Prostate gland (tissue), 2 donors: ENCODE data around the gene PCNT.

ENCODE experiments used
- POLR2A ChIP-seq: fragments of 450-650 bp; IDR thresholded peaks from one replicate; pipeline ENCODE4 v1.6.1; 2016; ENCODE audit warnings: antibody characterized with exemption, mild to moderate bottlenecking
- POLR2AphosphoS5 ChIP-seq: sonication (generic); formaldehyde crosslinking; IDR thresholded peaks from one replicate; pipeline ENCODE4 v1.6.1; 2017; ENCODE audit warnings: antibody characterized with exemption
- TF ChIP-seq, protein P1 (sequence below), 4 experiments: fragments of 200-600 bp in 2 of 4; fragments of 450-650 bp in 2 of 4; sonication (generic) in 2 of 4; IDR thresholded peaks; 1 replicate in 3 of 4; 2 replicates in 1 of 4; pipeline ENCODE4 v1.5.1; 2016 to 2019; ENCODE audit warnings: antibody characterized with exemption in 4 of 4, mild to moderate bottlenecking in 2 of 4, moderate library complexity in 2 of 4

DNA sequence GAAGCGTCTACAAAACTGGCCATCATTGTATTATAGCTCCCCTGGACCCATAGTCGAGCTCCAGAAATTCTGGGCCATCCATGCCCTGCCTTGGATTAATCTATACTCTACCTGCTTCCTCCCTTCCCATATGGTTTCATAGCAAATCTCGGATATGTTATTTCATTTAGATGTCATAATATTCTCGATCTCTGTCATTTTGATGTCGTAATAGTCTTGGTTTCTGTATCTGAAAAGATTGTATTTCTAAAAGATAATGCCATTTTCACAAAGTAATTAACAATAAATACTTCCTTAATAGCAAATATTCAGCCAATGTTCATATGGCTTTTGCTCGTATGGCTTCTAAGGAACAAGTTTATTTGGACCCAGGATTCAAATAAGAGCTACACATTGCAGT, 169.9 kb downstream of the PCNT start:
- TF ChIP-seq, protein P1, sequence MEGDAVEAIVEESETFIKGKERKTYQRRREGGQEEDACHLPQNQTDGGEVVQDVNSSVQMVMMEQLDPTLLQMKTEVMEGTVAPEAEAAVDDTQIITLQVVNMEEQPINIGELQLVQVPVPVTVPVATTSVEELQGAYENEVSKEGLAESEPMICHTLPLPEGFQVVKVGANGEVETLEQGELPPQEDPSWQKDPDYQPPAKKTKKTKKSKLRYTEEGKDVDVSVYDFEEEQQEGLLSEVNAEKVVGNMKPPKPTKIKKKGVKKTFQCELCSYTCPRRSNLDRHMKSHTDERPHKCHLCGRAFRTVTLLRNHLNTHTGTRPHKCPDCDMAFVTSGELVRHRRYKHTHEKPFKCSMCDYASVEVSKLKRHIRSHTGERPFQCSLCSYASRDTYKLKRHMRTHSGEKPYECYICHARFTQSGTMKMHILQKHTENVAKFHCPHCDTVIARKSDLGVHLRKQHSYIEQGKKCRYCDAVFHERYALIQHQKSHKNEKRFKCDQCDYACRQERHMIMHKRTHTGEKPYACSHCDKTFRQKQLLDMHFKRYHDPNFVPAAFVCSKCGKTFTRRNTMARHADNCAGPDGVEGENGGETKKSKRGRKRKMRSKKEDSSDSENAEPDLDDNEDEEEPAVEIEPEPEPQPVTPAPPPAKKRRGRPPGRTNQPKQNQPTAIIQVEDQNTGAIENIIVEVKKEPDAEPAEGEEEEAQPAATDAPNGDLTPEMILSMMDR (IDR thresholded peaks at IDR 0.05) = no peak
- no peak for TF ChIP-seq POLR2AphosphoS5
- no peak for TF ChIP-seq POLR2A
